ENCODE measurements around the gene DDX47.

DDX47 gene

GRCh38 chr12:12823300-12823699, 10.2 kb downstream of the DDX47 start:
- Histone ChIP-seq H3K4me1 (peaks cover 3% of the 10 kb centered on the region), H3K27ac (no peak overlapping the region), H3K4me3 (ENCODE audit: low read depth, low read length) (no peak overlapping the region), H3K79me2 (no peaks in the 10 kb centered on the region), H3K27me3 (ENCODE audit: control insufficient read depth, insufficient read depth, low read length) (no peaks in the 10 kb centered on the region), H3K4me2 (ENCODE audit: low read length) (no peak overlapping the region), H3K9me3 (ENCODE audit: control insufficient read depth, low read length) (no peaks in the 10 kb centered on the region), H3K9ac (no peak overlapping the region), H3K36me3 (ENCODE audit: control insufficient read depth, insufficient read depth, low read length) (no peaks in the 10 kb centered on the region), H2AFZ (no peak overlapping the region)
- TF ChIP-seq CTCF (IDR thresholded peaks at IDR 0.05), result no peak

DNA sequence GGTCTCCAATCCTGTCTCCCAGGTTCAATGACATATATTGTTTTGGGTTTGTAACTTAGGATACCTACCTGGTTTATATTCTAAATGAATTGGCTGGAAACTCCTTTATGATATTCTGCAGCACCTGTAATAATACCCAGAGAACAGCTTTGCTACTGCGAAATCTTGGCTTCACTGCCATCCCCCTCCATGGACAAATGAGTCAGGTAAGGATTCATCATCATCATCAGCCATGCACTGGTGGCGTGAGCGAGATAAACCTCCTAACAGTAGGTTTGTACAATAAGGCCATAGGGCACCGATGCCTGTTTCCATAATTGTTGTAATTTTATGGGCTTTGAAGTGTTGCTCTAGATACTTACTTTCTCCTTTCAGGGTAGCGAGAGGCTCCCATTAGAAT, 10.7 kb downstream of the DDX47 start:
- no peaks in the 10 kb centered on the region for H3K79me2 ChIP-seq
- no peak overlapping the region for H3K9ac ChIP-seq
- no peak overlapping the region for H3K4me2 ChIP-seq (ENCODE audit: low read length)
- H2AFZ ChIP-seq, result no peak overlapping the region
- H3K27ac ChIP-seq, result no peak overlapping the region
- no peak for TF ChIP-seq CTCF (IDR thresholded peaks at IDR 0.05)
- no peaks in the 10 kb centered on the region for H3K36me3 ChIP-seq (ENCODE audit: control insufficient read depth, insufficient read depth, low read length)
- H3K27me3 ChIP-seq (ENCODE audit: control insufficient read depth, insufficient read depth, low read length), result no peaks in the 10 kb centered on the region
- H3K9me3 ChIP-seq (ENCODE audit: control insufficient read depth, low read length), result no peaks in the 10 kb centered on the region
- peaks cover 2% of the 10 kb centered on the region for H3K4me1 ChIP-seq
- no peak overlapping the region for H3K4me3 ChIP-seq (ENCODE audit: low read depth, low read length)

GRCh38 chr12:12835378-12836146, 22.4 kb downstream of the DDX47 start:
- no peaks in the 10 kb centered on the region for H3K9me3 ChIP-seq (ENCODE audit: control insufficient read depth, low read length)
- H3K36me3 ChIP-seq (ENCODE audit: control insufficient read depth, insufficient read depth, low read length), result no peaks in the 10 kb centered on the region
- H3K4me3 ChIP-seq (ENCODE audit: low read depth, low read length), result no peak overlapping the region
- no peak for TF ChIP-seq CTCF (IDR thresholded peaks at IDR 0.05)
- no peaks in the 10 kb centered on the region for H3K79me2 ChIP-seq
- peaks cover 17% of the 10 kb centered on the region for H3K4me1 ChIP-seq
- H3K27me3 ChIP-seq (ENCODE audit: control insufficient read depth, insufficient read depth, low read length), result no peaks in the 10 kb centered on the region
- peak overlapping the region; percentile 13 for H2AFZ ChIP-seq
- peak overlapping the region; percentile 70 for H3K27ac ChIP-seq
- peak overlapping the region; percentile 39 for H3K4me2 ChIP-seq (ENCODE audit: low read length)
- no peak overlapping the region for H3K9ac ChIP-seq

GRCh38 chr12:12836571-12836970, 23.4 kb downstream of the DDX47 start:
- Histone ChIP-seq H3K79me2 (no peaks in the 10 kb centered on the region), H3K27ac (no peak overlapping the region), H3K9me3 (ENCODE audit: control insufficient read depth, low read length) (no peaks in the 10 kb centered on the region), H3K4me2 (ENCODE audit: low read length) (peak overlapping the region; percentile 0), H3K9ac (no peak overlapping the region), H3K4me1 (peaks cover 17% of the 10 kb centered on the region), H3K4me3 (ENCODE audit: low read depth, low read length) (peak overlapping the region; percentile 12), H3K36me3 (ENCODE audit: control insufficient read depth, insufficient read depth, low read length) (no peaks in the 10 kb centered on the region), H3K27me3 (ENCODE audit: control insufficient read depth, insufficient read depth, low read length) (no peaks in the 10 kb centered on the region), H2AFZ (no peak overlapping the region)
- TF ChIP-seq CTCF (IDR thresholded peaks at IDR 0.05), result no peak

Measured in parathyroid adenoma (tissue), 2 donors.